ENCODE measurements around the gene SOX8. TPM values are rescaled to one million over a fixed set of nuclear protein-coding genes. Genes with fewer than 3 reads are reported as not detected.
A peak's percentile ranks its signal among the peaks of the same experiment; 100 is the strongest.

Gene SOX8
- total RNA-seq, 2 experiments from 2014 or later: 0.25 to 0.27 TPM

GRCh38 chr16:988471-989353 is 7.1 kb downstream of the SOX8 start:
- Mint-ChIP-seq H3K9me3 (no peaks in the 10 kb centered on the region), H3K4me3 (no peak overlapping the region), H3K27ac (no peak overlapping the region), H3K4me1 (no peaks in the 10 kb centered on the region), H3K36me3 (ENCODE audit: low read depth) (no peaks in the 10 kb centered on the region), H3K27me3 (no peaks in the 10 kb centered on the region)
- ChIA-PET POLR2A (no interaction called here), CTCF (interaction anchor here (1.1 kb wide), 1 partner anchor 10 kb away, joined by 3 read pairs; no protein-coding TSS in a partner anchor)
- DNase-seq: no peak

GRCh38 chr16:989354-989814 is 7.8 kb downstream of the SOX8 start:
- H3K27ac Mint-ChIP-seq: no peak overlapping the region
- DNase-seq: no peak
- no peak overlapping the region for H3K4me3 Mint-ChIP-seq
- ChIA-PET POLR2A (no interaction called here), CTCF (interaction anchor here (1.1 kb wide), 1 partner anchor 11 kb away, joined by 3 read pairs; no protein-coding TSS in a partner anchor)
- H3K4me1 Mint-ChIP-seq: no peaks in the 10 kb centered on the region
- no peaks in the 10 kb centered on the region for H3K36me3 Mint-ChIP-seq (ENCODE audit: low read depth)
- H3K9me3 Mint-ChIP-seq: no peaks in the 10 kb centered on the region
- no peaks in the 10 kb centered on the region for H3K27me3 Mint-ChIP-seq

GRCh38 chr16:990516-991291 is 9.1 kb downstream of the SOX8 start:
- Mint-ChIP-seq H3K27me3 (peaks cover 10% of the 10 kb centered on the region), H3K36me3 (ENCODE audit: low read depth) (no peaks in the 10 kb centered on the region), H3K4me1 (no peaks in the 10 kb centered on the region), H3K27ac (no peak overlapping the region), H3K9me3 (peaks cover 3% of the 10 kb centered on the region), H3K4me3 (no peak overlapping the region)
- CTCF ChIA-PET: no interaction called here
- POLR2A ChIA-PET: no interaction called here
- DNase-seq: no peak

GRCh38 chr16:991345-991744 is 9.8 kb downstream of the SOX8 start:
- DNase-seq: no peak
- Mint-ChIP-seq H3K27me3 (peaks cover 15% of the 10 kb centered on the region), H3K4me3 (no peak overlapping the region), H3K27ac (no peak overlapping the region), H3K36me3 (ENCODE audit: low read depth) (no peaks in the 10 kb centered on the region), H3K9me3 (peaks cover 4% of the 10 kb centered on the region), H3K4me1 (peaks cover 6% of the 10 kb centered on the region)
- POLR2A ChIA-PET: no interaction called here
- CTCF ChIA-PET: no interaction called here

GRCh38 chr16:991773-992172 is 10.2 kb downstream of the SOX8 start:
- POLR2A ChIA-PET: no interaction called here
- H3K4me1 Mint-ChIP-seq: peaks cover 10% of the 10 kb centered on the region
- H3K9me3 Mint-ChIP-seq: peaks cover 4% of the 10 kb centered on the region

GRCh38 chr16:993731-994130 is 12.2 kb downstream of the SOX8 start:
- POLR2A ChIA-PET: no interaction called here
- CTCF ChIA-PET: no interaction called here
- Mint-ChIP-seq H3K4me1 (peaks cover 21% of the 10 kb centered on the region), H3K36me3 (ENCODE audit: low read depth) (no peaks in the 10 kb centered on the region), H3K27ac (no peak overlapping the region), H3K4me3 (no peak overlapping the region), H3K27me3 (peaks cover 22% of the 10 kb centered on the region), H3K9me3 (peaks cover 4% of the 10 kb centered on the region)
- no peak for DNase-seq

More at GRCh38 chr16:991773-992172, 10.2 kb downstream of the SOX8 start:
- H3K36me3 Mint-ChIP-seq (ENCODE audit: low read depth): no peaks in the 10 kb centered on the region
- no peak for DNase-seq
- H3K4me3 Mint-ChIP-seq: no peak overlapping the region
- CTCF ChIA-PET: no interaction called here
- peaks cover 19% of the 10 kb centered on the region for H3K27me3 Mint-ChIP-seq
- H3K27ac Mint-ChIP-seq: no peak overlapping the region

GRCh38 chr16:995087-995486 is 13.5 kb downstream of the SOX8 start:
- peaks cover 4% of the 10 kb centered on the region for H3K9me3 Mint-ChIP-seq
- no peaks in the 10 kb centered on the region for H3K36me3 Mint-ChIP-seq (ENCODE audit: low read depth)
- ChIA-PET CTCF (interaction anchor here (0.9 kb wide), 1 partner anchor 16 kb away, joined by 3 read pairs; no protein-coding TSS in a partner anchor), POLR2A (no interaction called here)
- peaks cover 23% of the 10 kb centered on the region for H3K27me3 Mint-ChIP-seq
- no peak for DNase-seq
- peaks cover 22% of the 10 kb centered on the region for H3K4me1 Mint-ChIP-seq
- no peak overlapping the region for H3K27ac Mint-ChIP-seq
- H3K4me3 Mint-ChIP-seq: no peak overlapping the region

- DNase-seq: no peak
- no peaks in the 10 kb centered on the region for H3K36me3 Mint-ChIP-seq (ENCODE audit: low read depth)
- peaks cover 22% of the 10 kb centered on the region for H3K4me1 Mint-ChIP-seq
- peaks cover 23% of the 10 kb centered on the region for H3K27me3 Mint-ChIP-seq
- CTCF ChIA-PET: interaction anchor here (0.6 to 0.9 kb wide), 2 partner anchors 12 to 16 kb away, joined by 3 read pairs; no protein-coding TSS in a partner anchor
- no peak overlapping the region for H3K4me3 Mint-ChIP-seq
- H3K9me3 Mint-ChIP-seq: peaks cover 4% of the 10 kb centered on the region
- POLR2A ChIA-PET: no interaction called here
- no peak overlapping the region for H3K27ac Mint-ChIP-seq
Measured at GRCh38 chr16:995783-996182, 14.2 kb downstream of the SOX8 start.

GRCh38 chr16:996681-997080 is 15.1 kb downstream of the SOX8 start:
- Mint-ChIP-seq H3K4me3 (peak overlapping the region; percentile 47), H3K36me3 (ENCODE audit: low read depth) (no peaks in the 10 kb centered on the region), H3K4me1 (peaks cover 22% of the 10 kb centered on the region), H3K27me3 (peaks cover 23% of the 10 kb centered on the region), H3K27ac (peak overlapping the region; percentile 80), H3K9me3 (peaks cover 4% of the 10 kb centered on the region)
- POLR2A ChIA-PET: interaction anchor here (0.6 kb wide), 1 partner anchor 836 kb away, joined by 3 read pairs; no protein-coding TSS in a partner anchor
- DNase-seq: no peak
- CTCF ChIA-PET: no interaction called here

GRCh38 chr16:997440-998051 is 16.0 kb downstream of the SOX8 start:
- H3K4me3 Mint-ChIP-seq: peak overlapping the region; percentile 48
- H3K27me3 Mint-ChIP-seq: peaks cover 23% of the 10 kb centered on the region
- H3K36me3 Mint-ChIP-seq (ENCODE audit: low read depth): no peaks in the 10 kb centered on the region
- peak overlapping the region; percentile 69 for H3K27ac Mint-ChIP-seq
- ChIA-PET POLR2A (no interaction called here), CTCF (interaction anchor here (0.7 kb wide), 1 partner anchor 43 kb away, joined by 3 read pairs; no protein-coding TSS in a partner anchor)
- DNase-seq: peak; percentile 43
- H3K9me3 Mint-ChIP-seq: peaks cover 4% of the 10 kb centered on the region
- peaks cover 22% of the 10 kb centered on the region for H3K4me1 Mint-ChIP-seq

GRCh38 chr16:998211-998610 is 16.6 kb downstream of the SOX8 start:
- Mint-ChIP-seq H3K27ac (peak overlapping the region; percentile 69), H3K4me3 (peak overlapping the region; percentile 48), H3K9me3 (peaks cover 4% of the 10 kb centered on the region), H3K4me1 (peaks cover 27% of the 10 kb centered on the region), H3K27me3 (peaks cover 23% of the 10 kb centered on the region), H3K36me3 (ENCODE audit: low read depth) (no peaks in the 10 kb centered on the region)
- no peak for DNase-seq
- POLR2A ChIA-PET: no interaction called here
- CTCF ChIA-PET: interaction anchor here (0.7 kb wide), 1 partner anchor 43 kb away, joined by 3 read pairs; no protein-coding TSS in a partner anchor

GRCh38 chr16:998615-999014 is 17.0 kb downstream of the SOX8 start:
- Mint-ChIP-seq H3K27ac (peak overlapping the region; percentile 71), H3K4me3 (no peak overlapping the region), H3K36me3 (ENCODE audit: low read depth) (no peaks in the 10 kb centered on the region), H3K4me1 (peaks cover 29% of the 10 kb centered on the region), H3K9me3 (peaks cover 4% of the 10 kb centered on the region), H3K27me3 (peaks cover 23% of the 10 kb centered on the region)
- ChIA-PET CTCF (interaction anchor here (1.4 kb wide), 1 partner anchor 34 kb away, joined by 4 read pairs; no protein-coding TSS in a partner anchor), POLR2A (no interaction called here)
- DNase-seq: no peak
